ENCODE measurements around the gene LAMTOR3. TPM values are rescaled to one million over a fixed set of nuclear protein-coding genes. Genes with fewer than 3 reads are reported as not detected.

Gene LAMTOR3
- total RNA-seq, 5 donors from 2014 or later (not counting 1 experiment from before 2014, with no cell fraction given) = 17.5 to 25.0 (median 19.4) TPM

DNA sequence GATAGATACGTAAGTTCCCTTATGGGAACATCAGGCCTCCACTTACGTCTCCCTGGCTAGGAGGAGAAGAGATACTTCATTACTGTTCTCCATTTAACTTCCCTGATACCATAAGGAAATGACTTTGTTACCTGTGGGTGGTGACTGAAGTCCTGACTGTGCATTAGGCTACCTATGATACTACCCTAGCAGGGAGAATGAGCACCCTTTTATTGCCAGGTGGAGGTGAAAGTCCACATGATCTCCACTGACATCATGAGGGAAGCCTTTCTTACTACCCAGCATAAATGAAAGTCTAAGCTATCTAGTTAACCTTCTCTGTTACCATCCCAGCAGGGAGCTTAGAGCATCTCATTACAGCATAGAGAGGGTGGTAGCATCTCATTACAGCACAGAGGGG lies 24.4 kb upstream of the LAMTOR3 start:
- Mint-ChIP-seq H3K27me3 (no peaks in the 10 kb centered on the region), H3K27ac (no peak overlapping the region), H3K4me1 (peaks cover 12 to 36% (median 26%) of the 10 kb centered on the region in 3 donors), H3K9me3 (peaks cover 7 to 13% (median 9%) of the 10 kb centered on the region in 3 donors), H3K4me3 (no peak overlapping the region), H3K36me3 (peaks cover 62% of the 10 kb centered on the region)
- CTCF ChIA-PET = no interaction called here
- Histone ChIP-seq H3K4me1 (ENCODE audit: control insufficient read depth in 1 of 2, extremely low read depth in 1 of 2, insufficient read depth in 2 of 2, low read length in 2 of 2) (peaks cover 6 to 18% of the 10 kb centered on the region in 2 experiments), H3K27ac (ENCODE audit: low read length) (no peak overlapping the region), H3K4me3 (ENCODE audit: control insufficient read depth in 1 of 2, extremely low read depth in 1 of 2, low read length in 1 of 2) (no peak overlapping the region), H3K9me3 (peaks cover 10% of the 10 kb centered on the region), H3K36me3 (ENCODE audit: control insufficient read depth in 2 of 2, extremely low read depth in 1 of 2, insufficient read depth in 1 of 2, low read length in 1 of 2) (peaks cover 0 to 34% of the 10 kb centered on the region in 2 donors), H3K27me3 (replicated peaks in 1 of 2; ENCODE audit: control insufficient read depth in 2 of 2, extremely low read depth in 1 of 2, insufficient read depth in 2 of 2, low read length in 1 of 2) (no peaks in the 10 kb centered on the region)
- ATAC-seq (replicated peaks in 1 of 4) = no peak
- WGBS (ENCODE audit: insufficient coverage) = no CpG with 5 or more reads among the region's 2 CpGs
- POLR2A ChIA-PET = no interaction called here
- no peak for DNase-seq

DNA sequence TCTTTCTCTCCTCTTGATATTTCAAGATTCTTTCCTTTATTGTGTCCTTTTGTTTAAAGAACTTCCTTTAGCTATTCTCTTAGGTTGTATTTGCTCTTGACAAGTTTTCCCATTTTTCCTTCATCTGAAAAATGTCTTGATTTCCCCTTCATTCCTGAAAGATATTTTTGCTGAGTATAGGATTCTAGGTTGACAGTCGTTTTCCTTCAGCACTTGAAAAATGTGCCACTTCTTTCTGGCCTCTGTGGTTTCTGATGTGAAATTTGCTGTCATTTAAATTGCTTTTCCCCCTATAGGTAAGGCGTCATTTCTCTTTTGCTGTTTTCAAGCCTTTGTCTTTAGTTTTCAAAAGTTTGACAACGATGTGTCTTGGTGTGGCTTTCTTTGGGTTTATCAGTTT lies 23.3 kb upstream of the LAMTOR3 start:
- Mint-ChIP-seq H3K36me3 (peaks cover 66% of the 10 kb centered on the region), H3K4me3 (no peak overlapping the region), H3K4me1 (peaks cover 15 to 40% (median 29%) of the 10 kb centered on the region in 3 donors), H3K27ac (no peak overlapping the region), H3K9me3 (peaks cover 7 to 13% (median 9%) of the 10 kb centered on the region in 3 donors), H3K27me3 (no peaks in the 10 kb centered on the region)
- Histone ChIP-seq H3K36me3 (ENCODE audit: control insufficient read depth in 2 of 2, extremely low read depth in 1 of 2, insufficient read depth in 1 of 2, low read length in 1 of 2) (peaks cover 0 to 24% of the 10 kb centered on the region in 2 donors), H3K27ac (ENCODE audit: low read length) (no peak overlapping the region), H3K27me3 (replicated peaks in 1 of 2; ENCODE audit: control insufficient read depth in 2 of 2, extremely low read depth in 1 of 2, insufficient read depth in 2 of 2, low read length in 1 of 2) (no peaks in the 10 kb centered on the region), H3K4me3 (ENCODE audit: control insufficient read depth in 1 of 2, extremely low read depth in 1 of 2, low read length in 1 of 2) (no peak overlapping the region), H3K4me1 (ENCODE audit: control insufficient read depth in 1 of 2, extremely low read depth in 1 of 2, insufficient read depth in 2 of 2, low read length in 2 of 2) (peaks cover 6 to 18% of the 10 kb centered on the region in 2 experiments), H3K9me3 (peaks cover 10% of the 10 kb centered on the region)
- ChIA-PET POLR2A (interaction anchor here (0.5 to 0.6 kb wide), 3 partner anchors 20 to 463 kb away, joined by 3 to 5 read pairs (median 3); no protein-coding TSS in a partner anchor), CTCF (interaction anchor here in 1 of 2 donors (0.6 kb wide), 1 partner anchor 29 kb away, joined by 3 read pairs; the partner anchor contains the start of gene DNAJB14)
- no CpG with 5 or more reads among the region's 3 CpGs for WGBS (ENCODE audit: insufficient coverage)
- DNase-seq = no peak
- no peak for ATAC-seq (replicated peaks in 1 of 4)

- no CpG with 5 or more reads among the region's 2 CpGs for WGBS (ENCODE audit: insufficient coverage)
- H3K4me1 ChIP-seq (ENCODE audit: control insufficient read depth in 1 of 2, extremely low read depth in 1 of 2, insufficient read depth in 2 of 2, low read length in 2 of 2) = peaks cover 2 to 6% of the 10 kb centered on the region in 2 experiments
- Mint-ChIP-seq H3K36me3 (peaks cover 66% of the 10 kb centered on the region), H3K27me3 (no peaks in the 10 kb centered on the region), H3K9me3 (peaks cover 7 to 13% (median 9%) of the 10 kb centered on the region in 3 donors), H3K4me1 (peaks cover 8 to 38% (median 23%) of the 10 kb centered on the region in 3 donors), H3K4me3 (no peak overlapping the region), H3K27ac (peak overlapping the region in 1 of 2 donors; percentile 2)
- no peak for DNase-seq
- CTCF ChIA-PET = no interaction called here
- POLR2A ChIA-PET = no interaction called here
- peaks cover 10% of the 10 kb centered on the region for H3K9me3 ChIP-seq
- H3K27me3 ChIP-seq (replicated peaks in 1 of 2; ENCODE audit: control insufficient read depth in 2 of 2, extremely low read depth in 1 of 2, insufficient read depth in 2 of 2, low read length in 1 of 2) = no peaks in the 10 kb centered on the region
- H3K4me3 ChIP-seq (ENCODE audit: control insufficient read depth in 1 of 2, extremely low read depth in 1 of 2, low read length in 1 of 2) = no peak overlapping the region
- H3K27ac ChIP-seq (ENCODE audit: low read length) = no peak overlapping the region
- peaks cover 0 to 25% of the 10 kb centered on the region in 2 donors for H3K36me3 ChIP-seq (ENCODE audit: control insufficient read depth in 2 of 2, extremely low read depth in 1 of 2, insufficient read depth in 1 of 2, low read length in 1 of 2)
- no peak for ATAC-seq (replicated peaks in 1 of 4)
Measured at GRCh38 chr4:99915449-99915848, 21.2 kb upstream of the LAMTOR3 start.

DNA sequence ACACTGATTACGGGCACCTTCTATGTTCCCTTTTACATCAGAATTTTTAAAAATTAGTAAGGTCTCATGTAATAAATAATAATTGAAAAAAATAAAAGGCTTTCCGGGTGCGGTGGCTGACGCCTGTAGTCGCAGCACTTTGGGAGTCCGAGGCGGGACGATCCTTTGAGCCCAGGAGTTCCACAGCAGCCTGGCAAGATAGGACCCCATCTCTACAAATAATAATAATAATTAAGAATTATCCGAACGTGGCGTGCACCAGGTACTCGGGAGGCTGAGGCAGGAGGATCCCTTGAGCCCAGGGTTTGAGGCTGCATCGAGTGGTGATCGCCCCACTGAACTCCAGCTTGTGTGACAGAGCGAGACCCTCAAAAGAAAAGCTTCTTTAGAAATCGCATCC lies 771 bp upstream of the LAMTOR3 start:
- DNase-seq (peak in 1 of 35 experiments; percentile 0), ATAC-seq (replicated peaks in 1 of 4) (no peak)
- CTCF ChIA-PET = interaction anchor here in 1 of 2 donors (0.6 to 2.5 kb wide), 10 partner anchors 10 to 1215 kb away, joined by 3 to 33 read pairs (median 5); partner anchors contain the start of genes DNAJB14, H2AZ1 and TRMT10A
- Mint-ChIP-seq H3K27ac (peak overlapping the region; percentile 87 to 89), H3K27me3 (no peaks in the 10 kb centered on the region), H3K4me1 (peaks cover 44 to 45% (median 44%) of the 10 kb centered on the region in 3 donors), H3K36me3 (peaks cover 9% of the 10 kb centered on the region), H3K9me3 (no peaks in the 10 kb centered on the region), H3K4me3 (peak overlapping the region; percentile 78 to 93 (median 83))
- Histone ChIP-seq H3K4me1 (ENCODE audit: control insufficient read depth in 1 of 2, extremely low read depth in 1 of 2, insufficient read depth in 2 of 2, low read length in 2 of 2) (peaks cover 17 to 25% of the 10 kb centered on the region in 2 experiments), H3K36me3 (ENCODE audit: control insufficient read depth in 2 of 2, extremely low read depth in 1 of 2, insufficient read depth in 1 of 2, low read length in 1 of 2) (peaks cover 0 to 10% of the 10 kb centered on the region in 2 donors), H3K9me3 (no peaks in the 10 kb centered on the region), H3K4me3 (ENCODE audit: control insufficient read depth in 1 of 2, extremely low read depth in 1 of 2, low read length in 1 of 2) (peak overlapping the region in 1 of 2 donors; percentile 63), H3K27me3 (replicated peaks in 1 of 2; ENCODE audit: control insufficient read depth in 2 of 2, extremely low read depth in 1 of 2, insufficient read depth in 2 of 2, low read length in 1 of 2) (no peaks in the 10 kb centered on the region), H3K27ac (ENCODE audit: low read length) (peak overlapping the region; percentile 75)
- WGBS (ENCODE audit: insufficient coverage) = 100% methylated on average over 3 of the region's 16 CpGs
- POLR2A ChIA-PET = interaction anchor here in 1 of 2 donors (0.6 to 1.6 kb wide), 9 partner anchors 46 to 1376 kb away, joined by 3 to 27 read pairs (median 6); partner anchors contain the start of genes DNAJB14, H2AZ1 and TRMT10A

- no peaks in the 10 kb centered on the region for H3K27me3 ChIP-seq (replicated peaks in 1 of 2; ENCODE audit: control insufficient read depth in 2 of 2, extremely low read depth in 1 of 2, insufficient read depth in 2 of 2, low read length in 1 of 2)
- Mint-ChIP-seq H3K4me1 (peaks cover 44 to 52% (median 50%) of the 10 kb centered on the region in 3 donors), H3K27me3 (no peaks in the 10 kb centered on the region), H3K9me3 (no peaks in the 10 kb centered on the region), H3K27ac (peak overlapping the region; percentile 97), H3K4me3 (peak overlapping the region; percentile 93 to 97 (median 97)), H3K36me3 (peaks cover 15% of the 10 kb centered on the region)
- H3K9me3 ChIP-seq = no peaks in the 10 kb centered on the region
- peaks cover 17 to 25% of the 10 kb centered on the region in 2 experiments for H3K4me1 ChIP-seq (ENCODE audit: control insufficient read depth in 1 of 2, extremely low read depth in 1 of 2, insufficient read depth in 2 of 2, low read length in 2 of 2)
- ChIA-PET CTCF (interaction anchor here in 1 of 2 donors (1.4 to 2.5 kb wide), 6 partner anchors 9 to 330 kb away, joined by 5 to 33 read pairs (median 6); partner anchors contain the start of genes DNAJB14 and TRMT10A), POLR2A (interaction anchor here (0.6 to 1.6 kb wide), 9 partner anchors 47 to 1499 kb away, joined by 3 to 27 read pairs (median 5); partner anchors contain the start of genes DNAJB14 (in 2 of the 2) and H2AZ1 (in 1 of the 2))
- 0% methylated on average over 11 of the region's 12 CpGs for WGBS (ENCODE audit: insufficient coverage)
- H3K27ac ChIP-seq (ENCODE audit: low read length) = peak overlapping the region; percentile 64
- DNase-seq (peak in 1 of 35 experiments; percentile 2), ATAC-seq (replicated peaks in 1 of 4) (no peak)
- peak overlapping the region; percentile 63 to 93 for H3K4me3 ChIP-seq (ENCODE audit: control insufficient read depth in 1 of 2, extremely low read depth in 1 of 2, low read length in 1 of 2)
- H3K36me3 ChIP-seq (ENCODE audit: control insufficient read depth in 2 of 2, extremely low read depth in 1 of 2, insufficient read depth in 1 of 2, low read length in 1 of 2) = peaks cover 0 to 12% of the 10 kb centered on the region in 2 donors
Measured at GRCh38 chr4:99893839-99894160, 427 bp downstream of the LAMTOR3 start.

- ChIA-PET POLR2A (no interaction called here), CTCF (interaction anchor here in 1 of 2 donors (0.7 kb wide), 1 partner anchor 57 kb away, joined by 5 read pairs; the partner anchor contains the start of gene H2AZ1)
- H3K4me1 Mint-ChIP-seq = peaks cover 44 to 55% (median 53%) of the 10 kb centered on the region in 3 donors
- Histone ChIP-seq H3K27me3 (replicated peaks in 1 of 2; ENCODE audit: control insufficient read depth in 2 of 2, extremely low read depth in 1 of 2, insufficient read depth in 2 of 2, low read length in 1 of 2) (no peaks in the 10 kb centered on the region), H3K27ac (ENCODE audit: low read length) (no peak overlapping the region), H3K4me1 (ENCODE audit: control insufficient read depth in 1 of 2, extremely low read depth in 1 of 2, insufficient read depth in 2 of 2, low read length in 2 of 2) (peaks cover 17 to 25% of the 10 kb centered on the region in 2 experiments), H3K9me3 (no peaks in the 10 kb centered on the region), H3K36me3 (ENCODE audit: control insufficient read depth in 2 of 2, extremely low read depth in 1 of 2, insufficient read depth in 1 of 2, low read length in 1 of 2) (peaks cover 0 to 13% of the 10 kb centered on the region in 2 donors), H3K4me3 (ENCODE audit: control insufficient read depth in 1 of 2, extremely low read depth in 1 of 2, low read length in 1 of 2) (no peak overlapping the region)
- DNase-seq = no peak
- peak overlapping the region; percentile 97 for H3K27ac Mint-ChIP-seq
- H3K4me3 Mint-ChIP-seq = peak overlapping the region; percentile 93 to 97 (median 97)
- ATAC-seq (replicated peaks in 1 of 4) = no peak
- peaks cover 15% of the 10 kb centered on the region for H3K36me3 Mint-ChIP-seq
- H3K27me3 Mint-ChIP-seq = no peaks in the 10 kb centered on the region
- 97% methylated on average over 7 of the region's 8 CpGs for WGBS (ENCODE audit: insufficient coverage)
- H3K9me3 Mint-ChIP-seq = no peaks in the 10 kb centered on the region
Measured at GRCh38 chr4:99893029-99893428, 1.2 kb downstream of the LAMTOR3 start.
